ENCODE data around the gene APH1A. TPM values are rescaled to one million over a fixed set of nuclear protein-coding genes. Genes with fewer than 3 reads are reported as not detected.
"Not testable (repeated sequence)": the region's sequence is repeated elsewhere in the genome, so short reads cannot be mapped to it uniquely, and the experiment has no call there.

The APH1A gene
- 10 to 100 TPM; 64.3 to 93.1 TPM for total RNA-seq
- long read RNA-seq, transcript APH1A-202 (6 exons, 2,353 nt): major isoform, 8 of 17 reads
- long read RNA-seq, partial matches to known transcripts: 5 of 17 reads
- long read RNA-seq, other reads (novel, unspliced or antisense): 3 of 17 reads

DNA sequence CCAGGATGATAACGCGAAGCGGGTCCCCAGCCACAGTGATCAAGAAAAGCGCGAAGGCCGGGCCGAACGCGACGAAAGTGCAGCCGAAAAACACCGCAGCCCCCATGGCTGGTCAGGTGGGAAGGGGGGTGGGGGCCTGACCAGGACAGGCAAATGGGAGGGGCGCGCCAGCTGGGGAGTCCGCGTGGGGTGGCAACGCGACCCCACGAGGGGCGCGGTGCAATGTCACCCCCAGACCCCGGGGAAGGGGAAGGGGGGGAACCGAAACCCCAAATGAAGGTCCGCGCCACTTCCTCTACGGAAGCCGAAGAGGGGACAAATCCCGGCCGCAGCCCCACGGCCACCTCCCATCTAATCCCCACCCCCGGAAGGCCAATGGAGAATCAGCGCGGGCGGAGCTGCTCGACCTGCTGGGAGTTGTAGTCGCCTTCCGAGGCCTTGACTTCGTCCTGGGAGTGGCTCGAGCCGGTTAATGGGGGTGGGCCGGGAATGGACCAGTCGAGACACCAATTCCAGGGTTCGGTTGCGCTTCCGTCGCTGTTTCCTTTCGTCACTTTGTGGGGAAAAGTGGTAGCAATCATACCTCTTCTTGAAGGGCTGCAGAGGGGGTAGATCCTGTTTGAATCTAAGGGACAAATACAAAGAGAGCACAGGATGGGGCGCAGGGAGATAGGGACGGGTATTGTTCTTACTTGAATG, at the start of gene APH1A:
Gene APH1A, minus strand, starts transcription at position 312 of the 699 bp plus-strand sequence. Its CDS starts 206 bp downstream, at position 106.
- intact Hi-C loops (cut with DNase I): no loop called here
- DNase-seq (peak; percentile 97), ATAC-seq (peak; percentile 99)

GRCh38 chr1:150314691-150315090, 45.9 kb upstream of the APH1A start:
- ATAC-seq; DNase-seq; intact Hi-C loops (cut with DNase I): not testable (repeated sequence)

DNA sequence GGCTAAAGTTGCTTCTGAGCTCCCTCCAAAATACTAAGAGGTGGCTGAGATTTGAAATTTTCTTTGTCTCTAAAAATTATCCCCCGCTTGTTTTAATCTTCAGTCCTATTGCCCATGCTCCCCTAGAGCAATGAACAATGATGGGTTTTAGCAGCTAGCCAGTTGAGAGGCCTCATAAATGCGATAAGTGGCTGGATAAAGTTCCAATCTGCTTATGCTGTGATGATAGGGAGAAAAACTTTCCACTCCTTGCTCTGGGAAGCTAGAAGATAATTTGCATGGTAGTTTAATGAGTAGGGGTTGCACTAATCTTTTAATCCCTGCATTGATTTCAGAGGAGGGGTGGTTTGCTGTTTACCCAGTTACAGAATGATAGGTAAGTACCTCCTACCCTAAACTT, 42.9 kb upstream of the APH1A start:
- no peak for DNase-seq
- intact Hi-C loops (cut with DNase I): no loop called here
- no peak for ATAC-seq

GRCh38 chr1:150309758-150310508, 41.1 kb upstream of the APH1A start:
- ATAC-seq: no peak
- no peak for DNase-seq
- intact Hi-C loops (cut with DNase I): no loop called here

- intact Hi-C loops (cut with DNase I); ATAC-seq; DNase-seq: not testable (repeated sequence)
Observed at GRCh38 chr1:150308585-150308984, 39.8 kb upstream of the APH1A start.

DNA sequence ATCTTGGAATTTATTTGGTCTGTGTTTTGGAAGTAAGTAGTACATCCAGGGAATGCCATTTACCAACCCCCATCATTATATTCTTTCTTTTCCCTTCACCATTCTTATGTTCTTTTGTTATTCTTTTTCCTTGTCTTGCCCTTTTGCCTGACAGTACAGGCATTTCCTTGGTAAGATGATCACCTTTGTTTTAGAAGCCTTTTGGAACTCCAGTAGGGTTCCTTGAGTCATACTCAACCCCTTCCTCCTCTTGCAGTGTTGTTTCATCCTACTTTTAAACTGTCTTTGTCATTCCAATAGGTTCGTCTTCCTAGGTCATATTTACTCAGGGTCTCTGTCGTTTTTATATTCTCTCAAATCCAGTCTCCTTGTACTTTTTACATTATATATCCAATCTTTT, 34.1 kb upstream of the APH1A start:
- no peak for DNase-seq
- ATAC-seq: no peak
- intact Hi-C loops (cut with DNase I): no loop called here

DNA sequence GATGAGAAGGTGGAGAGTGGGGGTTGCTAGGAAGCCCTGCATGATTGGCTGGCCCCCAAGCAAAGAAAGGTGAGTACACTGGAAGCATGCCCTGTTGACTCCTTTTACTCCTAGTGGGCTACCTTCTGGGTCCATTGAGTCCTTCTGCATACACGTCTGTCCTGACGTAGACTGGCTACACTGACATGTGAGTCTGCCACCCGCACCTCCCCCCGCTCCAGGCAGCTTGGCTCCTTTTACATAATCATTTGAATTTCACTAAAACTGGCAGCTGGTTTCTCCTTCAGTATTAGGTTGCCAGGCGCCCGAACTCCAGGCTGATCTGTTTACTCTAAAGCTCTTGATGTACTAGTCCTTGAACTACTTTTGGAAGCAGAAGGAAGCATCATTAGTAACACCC, 33.5 kb upstream of the APH1A start:
- intact Hi-C loops (cut with DNase I): no loop called here

GRCh38 chr1:150299716-150300115, 30.9 kb upstream of the APH1A start:
- intact Hi-C loops (cut with DNase I): no loop called here
- DNase-seq: no peak
- ATAC-seq: no peak

More for the DNA sequence above, 33.5 kb upstream of the APH1A start:
- DNase-seq: no peak
- no peak for ATAC-seq

- DNase-seq: no peak
- no peak for ATAC-seq
- intact Hi-C loops (cut with DNase I): no loop called here
Observed at GRCh38 chr1:150295476-150295875, 26.7 kb upstream of the APH1A start.

DNA sequence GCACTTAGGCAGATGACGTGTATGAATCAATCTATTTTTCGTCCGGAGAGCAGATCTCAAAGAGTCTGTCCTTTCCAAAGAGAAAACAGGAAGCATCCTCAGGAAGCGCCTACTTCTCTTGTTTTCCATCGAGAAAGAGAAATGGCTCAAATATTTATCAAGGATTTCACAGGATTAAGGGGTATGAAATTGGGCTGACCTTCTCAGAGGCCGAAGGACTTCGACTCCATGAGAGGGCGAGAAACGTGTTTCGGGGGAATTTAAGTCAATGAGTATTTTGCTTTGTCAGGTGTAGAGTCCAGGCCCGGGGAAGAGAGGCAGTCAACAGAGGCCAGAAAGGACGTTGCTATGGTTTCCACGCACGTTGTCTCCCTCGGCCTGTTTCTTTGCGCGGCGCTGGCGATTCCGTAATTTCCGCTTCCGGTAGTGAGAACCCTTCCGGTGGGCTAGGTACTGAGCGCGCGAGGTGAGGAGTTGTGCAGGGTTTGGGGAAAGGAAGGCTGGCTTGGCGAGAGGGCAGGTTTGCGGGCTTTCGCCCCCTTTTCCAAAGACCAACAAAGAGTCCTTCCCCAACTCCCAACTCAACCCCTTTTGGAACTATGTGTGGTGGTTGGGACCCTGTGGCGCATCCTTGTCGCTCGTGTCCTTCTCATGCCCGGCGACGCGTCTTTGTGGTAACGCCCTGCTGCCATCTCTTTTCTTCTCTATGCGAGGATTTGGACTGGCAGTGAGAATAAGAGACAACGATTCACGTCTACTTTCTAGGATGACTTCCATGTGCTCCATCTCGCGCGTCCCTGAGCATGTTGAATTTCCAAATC, 24.8 kb upstream of the APH1A start, which contains the start of gene MRPS21:
Gene MRPS21, plus strand, starts transcription at position 429 of the 821 bp plus-strand sequence. CDS start 506 bp downstream, outside the sequence.
- DNase-seq: peak; percentile 93
- peak; percentile 99 for ATAC-seq
- intact Hi-C loops (cut with DNase I): loop anchor here in 1 of 2 donors (2.0 kb wide), 1 partner anchor 27 kb away; the partner anchor contains the start of gene PRPF3

DNA sequence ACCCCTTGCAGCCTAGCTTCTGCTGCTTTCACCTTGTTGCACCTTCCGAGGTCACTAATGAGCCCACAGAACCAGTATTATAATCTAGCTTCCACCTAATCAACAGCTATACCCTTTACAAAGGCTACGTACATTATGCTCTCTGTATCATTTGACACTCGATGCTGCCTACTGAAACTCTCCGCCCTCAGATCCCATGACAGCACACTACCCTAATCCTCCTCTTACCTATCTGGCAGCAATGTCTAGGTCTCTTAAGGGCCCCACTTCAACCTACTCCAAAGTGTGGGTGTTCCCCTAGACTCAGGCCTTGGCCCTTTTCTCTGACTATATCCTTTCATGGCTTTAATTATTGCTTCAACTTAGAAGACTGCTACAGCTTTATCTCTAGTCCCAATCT, 20.0 kb upstream of the APH1A start:
- DNase-seq (no peak), ATAC-seq (no peak)
- intact Hi-C loops (cut with DNase I): no loop called here

- intact Hi-C loops (cut with DNase I): no loop called here
- ATAC-seq (no peak), DNase-seq (no peak)
Observed at GRCh38 chr1:150288382-150288781, 19.6 kb upstream of the APH1A start.

DNA sequence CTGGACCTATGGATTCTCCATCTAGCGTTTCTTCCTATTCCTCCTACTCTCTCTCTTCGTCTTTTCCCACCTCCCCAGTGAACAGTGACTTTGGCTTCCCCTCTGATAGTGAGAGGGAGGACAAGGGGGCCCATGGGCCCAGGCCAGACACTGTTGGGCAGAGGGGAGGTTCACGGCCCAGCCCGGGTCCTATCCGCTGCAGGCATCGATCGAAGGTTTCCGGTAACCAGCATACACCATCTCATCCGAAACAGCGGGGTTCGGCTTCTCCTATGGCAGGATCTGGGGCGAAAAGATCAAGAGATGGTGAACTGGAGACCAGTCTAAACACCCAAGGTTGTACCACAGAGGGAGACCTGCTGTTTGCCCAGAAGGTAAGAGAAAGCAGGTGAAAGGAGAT, 14.4 kb upstream of the APH1A start:
- ATAC-seq (no peak), DNase-seq (no peak)
- intact Hi-C loops (cut with DNase I): no loop called here

DNA sequence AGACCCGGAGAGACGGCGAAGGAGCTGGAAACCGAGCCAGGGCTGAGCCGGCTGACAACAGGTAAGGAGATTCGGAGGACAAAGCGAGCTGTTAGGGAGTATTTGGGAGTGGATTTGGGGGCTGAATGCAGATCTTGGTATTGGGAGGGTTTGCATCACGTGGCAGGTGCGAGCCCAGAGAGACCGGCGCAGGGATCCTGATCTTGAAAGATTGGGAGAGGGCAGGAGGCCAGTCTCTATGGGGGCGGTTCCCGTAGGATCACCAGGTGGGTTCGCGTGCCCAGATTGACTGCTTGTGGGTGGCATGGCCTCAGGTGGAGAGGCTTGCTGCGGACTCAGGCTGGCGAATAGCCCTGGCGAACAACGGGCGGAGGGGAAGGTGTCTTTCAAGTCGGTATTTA, 13.7 kb upstream of the APH1A start:
- DNase-seq (no peak), ATAC-seq (peak; percentile 9 to 28)
- intact Hi-C loops (cut with DNase I): no loop called here

DNA sequence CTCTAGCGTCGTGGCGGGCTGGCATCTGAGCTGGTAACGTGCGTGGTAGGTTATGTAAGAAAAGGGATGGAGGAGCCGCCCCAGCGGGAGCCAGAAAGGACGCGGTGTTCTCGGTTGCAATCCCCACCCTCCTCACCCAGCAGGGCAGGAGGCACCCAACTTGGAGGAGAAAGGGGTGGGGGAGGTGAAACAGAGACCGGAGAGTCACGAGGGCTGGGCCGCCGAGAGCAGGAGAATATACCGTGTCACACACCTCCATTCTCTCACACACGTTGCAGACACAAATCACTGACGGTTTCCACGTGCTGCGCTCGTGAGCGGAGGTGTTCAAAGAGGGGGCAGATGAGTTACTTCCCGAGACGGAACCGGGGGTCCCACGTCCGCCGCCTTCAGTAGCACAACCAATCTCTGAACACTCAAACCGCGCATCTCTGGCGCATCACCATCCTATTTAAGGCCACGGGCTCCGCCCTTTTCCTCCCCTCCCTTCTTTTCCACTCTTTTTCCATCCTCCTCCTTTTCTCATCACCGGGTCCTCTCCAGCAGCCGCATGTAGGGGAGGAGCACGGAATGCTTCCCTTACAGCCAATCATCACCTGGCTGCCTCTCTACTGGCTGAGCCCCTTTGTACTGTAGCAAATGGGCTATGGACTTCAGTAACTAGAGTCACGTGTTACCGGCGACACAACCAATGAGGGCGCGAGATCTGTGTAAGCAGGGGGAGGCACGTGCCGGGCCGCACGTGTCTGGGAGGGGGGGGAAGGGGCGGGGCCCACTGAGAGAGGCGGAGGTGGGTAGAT, 13.1 kb upstream of the APH1A start, which contains the start of gene CIART:
Gene CIART, plus strand, starts transcription at position 797 of the 800 bp plus-strand sequence. CDS start 714 bp downstream, outside the sequence.
- DNase-seq: peak; percentile 95
- peak; percentile 97 to 98 for ATAC-seq
- intact Hi-C loops (cut with DNase I): loop anchor here in 1 of 2 donors (2.0 kb wide), 1 partner anchor 27 kb away; no protein-coding TSS in a partner anchor

GRCh38 chr1:150281221-150281757, 12.5 kb upstream of the APH1A start:
- intact Hi-C loops (cut with DNase I): loop anchor here in 1 of 2 donors (2.0 kb wide), 1 partner anchor 26 kb away; no protein-coding TSS in a partner anchor
- peak; percentile 70 to 82 for ATAC-seq
- DNase-seq: peak; percentile 82

DNA sequence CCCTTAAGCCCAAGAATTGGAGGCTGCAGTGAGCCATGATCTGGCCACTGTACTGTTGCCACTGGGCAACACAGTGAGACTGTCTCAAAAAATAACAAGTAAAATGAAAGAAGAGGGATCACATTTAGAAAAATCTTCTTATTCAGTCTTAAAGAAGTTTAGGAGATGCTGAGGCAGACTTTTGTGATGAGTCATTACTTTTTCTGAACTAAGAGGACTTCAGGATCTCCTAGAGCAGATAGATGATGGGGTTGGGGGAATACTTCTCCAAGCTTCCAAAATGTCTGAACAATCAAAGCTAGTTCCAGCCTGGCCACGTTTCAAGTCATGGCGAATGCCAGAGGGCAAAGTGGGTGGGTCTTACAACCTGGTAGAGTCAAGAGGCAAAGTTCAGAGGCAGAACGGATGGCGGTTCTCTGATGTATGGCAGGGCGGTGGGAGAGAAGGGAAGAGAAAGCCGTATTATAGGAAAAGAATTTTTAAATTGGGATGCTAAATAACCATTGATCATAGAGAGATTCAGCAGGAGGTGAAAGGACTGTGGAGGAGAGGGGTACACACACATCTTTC, 11.4 kb upstream of the APH1A start:
- DNase-seq (no peak), ATAC-seq (no peak)
- intact Hi-C loops (cut with DNase I): loop anchor here in 1 of 2 donors (2.0 kb wide), 1 partner anchor 25 kb away; no protein-coding TSS in a partner anchor

Measured in left cardiac atrium (tissue), 4 donors.